ENCODE data around the gene TMEM237.
A peak's percentile ranks its signal among the peaks of the same experiment; 100 is the strongest.

TMEM237 gene

DNA sequence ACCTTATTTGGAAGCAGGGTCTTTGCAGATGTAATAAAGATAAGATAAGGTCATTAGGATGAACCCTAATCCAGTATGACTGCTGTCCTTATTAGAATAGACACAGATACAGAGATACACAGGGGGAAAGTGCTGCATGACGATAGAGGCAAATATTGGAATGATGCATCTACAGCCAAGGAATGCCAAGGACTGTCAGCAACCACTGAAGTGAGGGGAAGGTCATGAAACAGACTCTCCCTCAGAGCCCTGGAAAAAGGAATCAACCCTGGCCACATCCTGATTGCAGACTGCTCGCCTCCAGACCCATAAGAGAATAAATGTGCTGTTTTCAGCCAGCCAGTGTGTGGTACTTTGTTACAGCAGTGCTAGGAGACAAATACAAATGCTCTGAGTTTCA, 14.8 kb downstream of the TMEM237 start:
- WGBS, 2 donors (ENCODE audit: extremely low coverage in 2 of 2, insufficient read length in 2 of 2, insufficient replicate concordance in 1 of 2) = no CpG with 5 or more reads among the region's 2 CpGs
- no peak overlapping the region for H3K23ac ChIP-seq (ENCODE audit: low read depth, low read length, poor library complexity)
- no peak overlapping the region for H3K4me3 ChIP-seq (ENCODE audit: low read length in 2 of 2)
- H3K36me3 ChIP-seq (replicated peaks in 1 of 2; ENCODE audit: control insufficient read depth in 2 of 2, insufficient read depth in 2 of 2, low read length in 2 of 2) = peaks cover 25 to 98% of the 10 kb centered on the region in 2 donors
- no peak for DNase-seq (ENCODE audit: low spot score)
- no peaks in the 10 kb centered on the region for H3K4me1 ChIP-seq (ENCODE audit: control insufficient read depth in 2 of 2, insufficient read depth in 1 of 2, low read depth in 1 of 2, low read length in 2 of 2)
- H2BK15ac ChIP-seq (ENCODE audit: low read length) = no peak overlapping the region
- no peaks in the 10 kb centered on the region for H3K79me1 ChIP-seq (ENCODE audit: low read depth, low read length)
- H4K8ac ChIP-seq (ENCODE audit: low read depth, low read length) = no peak overlapping the region
- H3K9me3 ChIP-seq (replicated peaks in 1 of 2; ENCODE audit: control insufficient read depth in 2 of 2, insufficient read depth in 1 of 2, low read depth in 1 of 2, low read length in 2 of 2) = no peaks in the 10 kb centered on the region
- H3K4ac ChIP-seq (ENCODE audit: low read length) = no peak overlapping the region
- no peak overlapping the region for H2BK120ac ChIP-seq (ENCODE audit: low read depth, low read length)
- H4K91ac ChIP-seq (ENCODE audit: low read depth, low read length, poor library complexity) = no peak overlapping the region
- H2AK5ac ChIP-seq (ENCODE audit: low read depth, low read length) = no peak overlapping the region
- H3K27ac ChIP-seq (replicated peaks; ENCODE audit: low read length) = no peak overlapping the region
- H2BK5ac ChIP-seq (ENCODE audit: low read length) = no peak overlapping the region
- H2BK12ac ChIP-seq (ENCODE audit: low read length) = no peak overlapping the region
- no peak overlapping the region for H3K4me2 ChIP-seq (ENCODE audit: insufficient read depth, low read length, poor library complexity, severe bottlenecking)
- no peak overlapping the region for H3K14ac ChIP-seq (ENCODE audit: low read length)
- no peak overlapping the region for H3K9ac ChIP-seq (ENCODE audit: low read depth, low read length, poor library complexity)
- H3K18ac ChIP-seq (ENCODE audit: low read length) = no peak overlapping the region
- H2AFZ ChIP-seq (ENCODE audit: low read length) = no peak overlapping the region
- no peaks in the 10 kb centered on the region for H3K27me3 ChIP-seq (ENCODE audit: control insufficient read depth in 3 of 3, insufficient read depth in 3 of 3, low read depth in 1 of 3, low read length in 3 of 3)

DNA sequence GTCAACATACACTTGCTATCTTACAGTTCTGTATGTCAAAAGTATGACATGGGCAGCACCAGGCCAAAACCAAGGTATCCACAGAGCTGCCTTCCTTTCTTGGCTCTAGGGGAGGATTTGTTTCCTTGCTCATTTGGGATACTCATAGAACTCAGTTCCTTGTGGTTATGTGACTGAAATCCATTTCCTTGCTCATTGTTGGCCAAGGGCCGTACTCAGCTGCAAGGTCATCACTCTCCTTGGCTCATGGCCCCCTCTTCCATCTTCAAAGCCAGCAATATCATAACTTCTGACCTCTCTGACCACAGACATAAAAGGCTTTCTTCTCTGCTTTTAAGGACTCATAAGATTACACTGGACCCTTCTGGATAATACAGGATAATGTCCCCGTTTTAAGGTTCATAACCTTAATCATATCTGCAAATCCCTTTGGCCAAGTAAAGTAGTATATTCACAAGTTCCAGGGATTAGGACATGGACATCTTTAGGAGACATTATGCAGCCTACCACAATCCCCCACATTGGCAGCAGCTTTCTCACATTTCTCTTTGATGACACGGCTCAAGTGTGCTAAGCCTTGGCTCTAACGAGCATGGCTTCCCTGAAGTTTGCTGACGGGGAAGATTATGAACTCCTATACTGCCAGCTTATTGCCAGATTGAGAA, 20.9 kb downstream of the TMEM237 start:
- H3K27me3 ChIP-seq (ENCODE audit: control insufficient read depth in 3 of 3, insufficient read depth in 3 of 3, low read depth in 1 of 3, low read length in 3 of 3) = no peaks in the 10 kb centered on the region
- H2BK120ac ChIP-seq (ENCODE audit: low read depth, low read length) = no peak overlapping the region
- H3K79me1 ChIP-seq (ENCODE audit: low read depth, low read length) = no peaks in the 10 kb centered on the region
- no peak overlapping the region for H3K27ac ChIP-seq (replicated peaks; ENCODE audit: low read length)
- H2BK12ac ChIP-seq (ENCODE audit: low read length) = no peak overlapping the region
- no peak overlapping the region for H3K23ac ChIP-seq (ENCODE audit: low read depth, low read length, poor library complexity)
- H3K9me3 ChIP-seq (replicated peaks in 1 of 2; ENCODE audit: control insufficient read depth in 2 of 2, insufficient read depth in 1 of 2, low read depth in 1 of 2, low read length in 2 of 2) = no peaks in the 10 kb centered on the region
- no CpG with 5 or more reads among the region's 5 CpGs for WGBS, 2 donors (ENCODE audit: extremely low coverage in 2 of 2, insufficient read length in 2 of 2, insufficient replicate concordance in 1 of 2)
- no peak overlapping the region for H2BK15ac ChIP-seq (ENCODE audit: low read length)
- H3K4ac ChIP-seq (ENCODE audit: low read length) = no peak overlapping the region
- H3K4me2 ChIP-seq (ENCODE audit: insufficient read depth, low read length, poor library complexity, severe bottlenecking) = no peak overlapping the region
- no peak overlapping the region for H3K9ac ChIP-seq (ENCODE audit: low read depth, low read length, poor library complexity)
- no peak overlapping the region for H3K14ac ChIP-seq (ENCODE audit: low read length)
- H3K18ac ChIP-seq (ENCODE audit: low read length) = no peak overlapping the region
- H3K4me3 ChIP-seq (ENCODE audit: low read length in 2 of 2) = no peak overlapping the region
- no peak for DNase-seq (ENCODE audit: low spot score)
- H4K91ac ChIP-seq (ENCODE audit: low read depth, low read length, poor library complexity) = no peak overlapping the region
- H2AK5ac ChIP-seq (ENCODE audit: low read depth, low read length) = no peak overlapping the region
- H2AFZ ChIP-seq (ENCODE audit: low read length) = no peak overlapping the region
- peaks cover 7 to 60% of the 10 kb centered on the region in 2 donors for H3K36me3 ChIP-seq (replicated peaks in 1 of 2; ENCODE audit: control insufficient read depth in 2 of 2, insufficient read depth in 2 of 2, low read length in 2 of 2)
- no peak overlapping the region for H2BK5ac ChIP-seq (ENCODE audit: low read length)
- H3K4me1 ChIP-seq (ENCODE audit: control insufficient read depth in 2 of 2, insufficient read depth in 1 of 2, low read depth in 1 of 2, low read length in 2 of 2) = no peaks in the 10 kb centered on the region
- H4K8ac ChIP-seq (ENCODE audit: low read depth, low read length) = no peak overlapping the region

DNA sequence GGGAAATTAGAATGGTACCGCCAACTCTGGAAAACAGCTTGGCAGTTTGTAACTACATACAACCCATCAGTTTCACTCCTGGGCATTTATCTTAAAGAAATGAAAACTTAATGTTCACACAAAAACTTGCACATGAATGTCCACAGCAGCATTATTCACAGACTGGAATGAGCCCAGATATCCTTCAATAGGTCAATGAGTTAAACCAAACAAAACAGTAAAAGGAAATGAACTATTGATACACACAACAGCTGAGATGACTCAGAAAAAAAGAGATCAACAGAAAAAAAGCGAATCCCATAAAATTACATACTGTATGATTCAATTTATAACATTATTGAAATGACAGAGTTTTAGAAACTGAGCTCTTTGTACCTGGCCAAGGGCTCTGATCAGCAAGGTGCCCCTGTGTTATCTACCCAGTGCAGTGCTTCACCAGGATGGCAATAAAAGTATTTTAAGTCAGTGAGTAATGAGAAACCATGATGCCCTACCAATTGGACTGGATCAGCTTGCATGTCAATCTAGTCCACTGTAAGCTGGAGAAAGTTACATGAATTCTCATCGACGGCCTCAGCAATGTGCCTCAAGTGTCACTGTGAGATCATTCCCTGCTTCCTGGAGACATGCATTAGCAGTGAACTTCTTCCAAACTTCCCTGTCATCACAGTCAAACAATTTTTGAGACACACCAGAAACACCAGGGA, 21.9 kb downstream of the TMEM237 start:
- H3K4ac ChIP-seq (ENCODE audit: low read length) = no peak overlapping the region
- no peak overlapping the region for H3K23ac ChIP-seq (ENCODE audit: low read depth, low read length, poor library complexity)
- H2BK12ac ChIP-seq (ENCODE audit: low read length) = no peak overlapping the region
- H3K27ac ChIP-seq (replicated peaks; ENCODE audit: low read length) = no peak overlapping the region
- H4K8ac ChIP-seq (ENCODE audit: low read depth, low read length) = no peak overlapping the region
- H3K14ac ChIP-seq (ENCODE audit: low read length) = no peak overlapping the region
- no peak overlapping the region for H3K9ac ChIP-seq (ENCODE audit: low read depth, low read length, poor library complexity)
- peaks cover 3 to 50% of the 10 kb centered on the region in 2 donors for H3K36me3 ChIP-seq (replicated peaks in 1 of 2; ENCODE audit: control insufficient read depth in 2 of 2, insufficient read depth in 2 of 2, low read length in 2 of 2)
- no peak overlapping the region for H2AFZ ChIP-seq (ENCODE audit: low read length)
- H2BK120ac ChIP-seq (ENCODE audit: low read depth, low read length) = no peak overlapping the region
- H2AK5ac ChIP-seq (ENCODE audit: low read depth, low read length) = no peak overlapping the region
- H3K4me2 ChIP-seq (ENCODE audit: insufficient read depth, low read length, poor library complexity, severe bottlenecking) = no peak overlapping the region
- WGBS, 2 donors (ENCODE audit: extremely low coverage in 2 of 2, insufficient read length in 2 of 2, insufficient replicate concordance in 1 of 2) = no CpG with 5 or more reads among the region's 4 CpGs
- no peaks in the 10 kb centered on the region for H3K79me1 ChIP-seq (ENCODE audit: low read depth, low read length)
- H2BK5ac ChIP-seq (ENCODE audit: low read length) = no peak overlapping the region
- H3K9me3 ChIP-seq (replicated peaks in 1 of 2; ENCODE audit: control insufficient read depth in 2 of 2, insufficient read depth in 1 of 2, low read depth in 1 of 2, low read length in 2 of 2) = no peaks in the 10 kb centered on the region
- H2BK15ac ChIP-seq (ENCODE audit: low read length) = no peak overlapping the region
- no peaks in the 10 kb centered on the region for H3K4me1 ChIP-seq (ENCODE audit: control insufficient read depth in 2 of 2, insufficient read depth in 1 of 2, low read depth in 1 of 2, low read length in 2 of 2)
- H3K27me3 ChIP-seq (ENCODE audit: control insufficient read depth in 3 of 3, insufficient read depth in 3 of 3, low read depth in 1 of 3, low read length in 3 of 3) = no peaks in the 10 kb centered on the region
- H3K4me3 ChIP-seq (ENCODE audit: low read length in 2 of 2) = no peak overlapping the region
- no peak for DNase-seq (ENCODE audit: low spot score)
- H4K91ac ChIP-seq (ENCODE audit: low read depth, low read length, poor library complexity) = no peak overlapping the region
- H3K18ac ChIP-seq (ENCODE audit: low read length) = no peak overlapping the region

DNA sequence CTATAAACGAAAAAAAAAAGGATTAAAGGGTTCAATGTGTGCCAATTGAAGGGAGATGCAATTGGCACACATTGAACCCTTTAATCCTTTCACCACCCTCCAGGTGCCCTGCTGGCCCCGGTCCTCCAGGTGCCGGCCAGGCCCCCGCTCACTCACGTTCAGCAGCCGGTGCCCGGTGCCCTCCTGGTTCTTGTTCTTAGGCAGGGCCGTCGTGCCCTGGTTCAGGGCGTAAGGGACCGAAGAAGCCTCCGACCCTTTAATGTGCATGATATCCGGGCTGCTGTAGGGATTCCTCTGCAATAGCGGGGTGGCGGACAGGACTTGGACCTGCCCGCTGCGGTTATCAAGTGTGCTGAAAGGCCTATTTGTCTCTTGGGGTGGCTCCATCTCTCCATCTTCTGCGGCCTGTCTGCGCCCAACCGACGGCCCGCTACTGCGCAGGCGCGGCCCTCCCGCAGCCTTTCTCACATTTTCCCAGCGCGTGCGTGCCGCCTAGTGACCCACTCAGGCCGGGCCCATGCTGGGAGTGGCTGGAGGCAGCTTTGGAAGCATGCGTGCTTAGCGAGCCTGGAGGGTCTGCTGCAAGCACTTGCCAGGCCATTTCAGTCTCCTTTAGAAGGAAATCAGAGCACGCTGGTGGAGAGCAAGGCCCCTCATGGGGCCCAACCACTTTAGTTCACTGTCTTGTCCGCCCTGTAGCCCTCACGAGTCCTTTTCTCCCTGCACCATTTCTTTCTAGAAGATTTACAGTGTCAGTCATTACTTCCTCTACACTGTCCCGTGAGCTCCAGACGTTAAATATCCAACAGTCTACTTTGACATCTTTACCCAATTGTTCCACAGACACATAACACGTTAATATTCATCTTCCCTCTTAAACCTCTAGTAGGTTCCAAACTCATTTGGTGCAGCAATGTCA, 24.3 kb downstream of the TMEM237 start:
- no peaks in the 10 kb centered on the region for H3K4me1 ChIP-seq (ENCODE audit: control insufficient read depth in 2 of 2, insufficient read depth in 1 of 2, low read depth in 1 of 2, low read length in 2 of 2)
- peaks cover 0 to 28% of the 10 kb centered on the region in 2 donors for H3K36me3 ChIP-seq (replicated peaks in 1 of 2; ENCODE audit: control insufficient read depth in 2 of 2, insufficient read depth in 2 of 2, low read length in 2 of 2)
- no peak overlapping the region for H3K4ac ChIP-seq (ENCODE audit: low read length)
- no peak overlapping the region for H3K23ac ChIP-seq (ENCODE audit: low read depth, low read length, poor library complexity)
- no peak for DNase-seq (ENCODE audit: low spot score)
- no peak overlapping the region for H4K8ac ChIP-seq (ENCODE audit: low read depth, low read length)
- peak overlapping the region; percentile 56 for H2BK120ac ChIP-seq (ENCODE audit: low read depth, low read length)
- WGBS, 2 donors (ENCODE audit: extremely low coverage in 2 of 2, insufficient read length in 2 of 2, insufficient replicate concordance in 1 of 2) = 100% methylated on average over 2 of the region's 39 CpGs; no CpG with 5 or more reads in 1 of the 2 donors
- no peak overlapping the region for H3K4me2 ChIP-seq (ENCODE audit: insufficient read depth, low read length, poor library complexity, severe bottlenecking)
- no peak overlapping the region for H2AK5ac ChIP-seq (ENCODE audit: low read depth, low read length)
- no peak overlapping the region for H3K14ac ChIP-seq (ENCODE audit: low read length)
- no peak overlapping the region for H2BK15ac ChIP-seq (ENCODE audit: low read length)
- no peak overlapping the region for H2BK12ac ChIP-seq (ENCODE audit: low read length)
- no peaks in the 10 kb centered on the region for H3K9me3 ChIP-seq (replicated peaks in 1 of 2; ENCODE audit: control insufficient read depth in 2 of 2, insufficient read depth in 1 of 2, low read depth in 1 of 2, low read length in 2 of 2)
- H3K4me3 ChIP-seq (ENCODE audit: low read length in 2 of 2) = no peak overlapping the region
- H2AFZ ChIP-seq (ENCODE audit: low read length) = no peak overlapping the region
- no peaks in the 10 kb centered on the region for H3K79me1 ChIP-seq (ENCODE audit: low read depth, low read length)
- H3K9ac ChIP-seq (ENCODE audit: low read depth, low read length, poor library complexity) = no peak overlapping the region
- no peak overlapping the region for H2BK5ac ChIP-seq (ENCODE audit: low read length)
- H3K27ac ChIP-seq (replicated peaks; ENCODE audit: low read length) = no peak overlapping the region
- no peaks in the 10 kb centered on the region for H3K27me3 ChIP-seq (ENCODE audit: control insufficient read depth in 3 of 3, insufficient read depth in 3 of 3, low read depth in 1 of 3, low read length in 3 of 3)
- H3K18ac ChIP-seq (ENCODE audit: low read length) = no peak overlapping the region
- no peak overlapping the region for H4K91ac ChIP-seq (ENCODE audit: low read depth, low read length, poor library complexity)
